ENCODE results near the gene ADGRB2.
A peak's percentile ranks its signal among the peaks of the same experiment; 100 is the strongest.

Gene ADGRB2

DNA sequence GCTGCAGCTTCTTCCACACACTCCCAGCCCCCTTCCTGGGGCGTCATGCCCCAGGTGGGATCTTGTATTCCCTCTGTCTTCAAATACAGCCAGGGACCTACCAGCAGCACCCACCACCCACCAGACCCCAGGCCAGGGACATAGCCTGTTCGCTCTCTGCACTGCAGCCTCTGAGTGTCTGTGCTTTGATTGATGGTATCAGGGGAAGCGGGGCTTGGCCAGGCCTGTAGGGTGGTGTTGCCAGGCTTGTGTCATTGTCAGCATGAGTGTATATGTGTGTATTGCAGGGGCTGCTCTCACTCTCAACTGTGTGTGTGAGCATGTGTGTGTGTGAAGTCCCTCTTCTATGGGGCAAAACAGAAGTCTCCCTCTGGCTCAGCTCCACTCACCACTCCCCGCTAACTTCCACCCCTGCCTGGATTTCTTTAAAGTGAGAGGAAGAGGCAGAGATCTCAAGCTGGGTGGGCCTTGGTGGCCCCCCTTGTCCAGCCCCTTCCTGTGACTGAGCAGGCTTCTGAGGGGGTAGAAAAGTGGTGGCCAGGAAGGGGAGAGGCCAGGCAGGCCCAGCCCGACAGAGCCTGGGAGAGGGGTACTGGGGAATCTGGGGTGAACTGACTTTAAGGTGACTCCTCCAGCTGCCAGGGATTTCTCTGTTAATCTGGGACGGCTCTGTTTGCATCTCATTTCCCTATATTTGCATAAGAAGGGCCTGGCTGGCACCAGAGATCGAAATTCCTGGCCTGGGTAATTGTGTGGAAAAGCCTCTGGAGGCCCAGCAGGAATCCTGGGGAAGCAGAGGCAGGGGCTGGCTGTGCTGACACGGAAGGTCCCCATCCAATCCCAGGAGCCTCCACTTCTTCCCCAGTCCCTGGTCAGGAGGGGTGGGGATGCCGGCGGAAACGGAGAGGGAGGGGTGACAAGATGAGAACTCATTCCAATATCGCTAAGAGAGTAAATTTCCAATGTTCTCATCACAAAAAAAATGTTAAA is 18.6 kb upstream of the ADGRB2 start:
- DNase-seq, result no peak

DNA sequence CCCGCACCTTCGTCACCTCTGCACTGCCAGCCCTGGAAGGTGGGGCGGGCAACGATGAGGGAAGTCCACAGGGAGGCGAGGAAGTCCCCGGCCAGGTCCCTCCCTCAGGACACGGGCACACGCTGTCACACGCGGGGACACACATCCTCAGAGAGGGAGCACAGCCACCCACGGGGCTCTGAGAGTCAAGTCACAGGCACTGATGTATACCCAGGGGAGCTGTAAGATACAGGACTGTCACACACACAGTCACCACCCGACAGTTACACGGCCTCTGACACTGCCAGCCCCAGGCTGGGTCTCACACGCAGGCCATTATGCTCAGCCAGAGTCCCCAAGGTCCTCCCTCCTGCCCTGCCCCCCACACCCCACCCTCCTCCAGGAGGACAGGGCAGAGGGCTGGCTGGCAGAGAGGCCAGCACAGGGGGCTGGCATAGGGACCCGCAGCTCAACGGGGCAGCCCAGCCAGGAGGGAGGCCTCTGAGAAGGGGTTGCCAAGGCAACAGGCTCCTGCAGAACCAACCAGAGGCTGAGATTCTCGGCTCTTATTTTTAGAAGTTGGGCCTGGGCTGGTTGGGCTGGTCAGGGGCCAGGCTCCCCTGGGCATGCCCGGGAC is 17.7 kb upstream of the ADGRB2 start:
- no peak for DNase-seq

DNA sequence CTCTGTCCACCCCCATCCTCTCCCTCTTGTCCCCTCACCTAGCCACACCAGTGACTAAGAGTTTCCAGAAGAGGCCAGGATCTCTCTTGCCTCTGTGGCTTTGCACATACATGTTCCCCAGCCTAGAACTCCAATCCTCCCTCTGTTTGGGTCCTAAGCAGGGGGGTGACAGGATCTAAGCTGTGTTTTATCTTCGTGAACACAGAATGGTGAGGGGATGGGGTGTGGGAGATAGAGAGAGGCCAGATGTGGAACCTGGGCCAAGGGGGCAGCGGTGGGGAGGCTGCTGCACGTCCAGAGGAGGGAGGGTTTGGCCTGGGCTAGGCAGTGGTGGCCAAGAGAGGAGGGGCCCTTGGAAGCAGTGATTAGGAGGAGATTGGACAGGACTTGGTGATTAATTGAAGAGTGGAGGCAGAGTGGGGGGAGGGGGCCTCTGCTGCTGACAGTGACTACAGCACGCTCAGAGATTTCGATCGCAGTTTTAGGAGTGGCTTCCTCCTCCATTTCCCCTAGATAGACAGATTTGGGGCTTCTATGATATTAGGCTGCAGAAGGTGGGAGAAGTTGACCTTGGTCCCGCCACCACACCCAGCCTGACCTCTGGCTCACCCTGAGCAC is 17.1 kb upstream of the ADGRB2 start:
- DNase-seq, result no peak

DNA sequence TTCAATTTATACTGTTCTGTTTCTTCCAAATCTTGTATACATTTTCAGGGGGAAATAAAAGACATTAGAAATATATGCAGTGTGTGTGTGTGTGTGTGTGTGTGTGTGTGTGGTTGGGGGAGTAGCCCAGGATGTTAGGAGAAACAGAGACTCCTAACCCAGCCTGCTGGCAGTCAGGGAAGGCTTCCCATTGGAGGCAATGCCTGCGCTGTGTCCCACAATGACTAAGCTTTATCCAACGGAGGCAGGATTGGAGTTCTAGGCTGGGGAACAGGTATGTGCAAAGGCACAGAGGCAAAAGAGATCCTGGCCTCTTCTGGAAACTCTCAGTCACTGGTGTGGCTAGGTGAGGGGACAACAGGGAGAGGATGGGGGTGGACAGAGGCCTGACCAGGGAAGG is 16.5 kb upstream of the ADGRB2 start:
- DNase-seq, result no peak

DNA sequence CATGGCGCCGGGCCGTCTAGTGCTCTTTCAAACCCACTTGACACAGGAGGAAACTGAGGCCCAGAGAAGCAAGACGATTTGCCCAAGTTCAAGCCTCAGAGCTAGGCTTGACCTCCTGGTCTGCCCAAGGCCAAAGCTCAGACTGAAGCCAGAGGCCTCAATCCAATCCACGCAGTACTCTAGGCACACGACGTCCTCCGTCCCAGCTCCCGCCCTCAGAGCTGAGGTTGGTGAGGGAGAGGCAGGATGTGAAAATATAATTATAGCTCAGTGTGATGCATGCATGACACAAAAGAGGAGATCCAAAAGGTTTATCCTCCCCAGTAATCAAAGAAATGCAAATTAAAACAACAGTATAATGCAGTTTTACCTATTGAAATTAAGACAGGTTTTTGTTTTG is 15.5 kb upstream of the ADGRB2 start:
- DNase-seq, result no peak

DNA sequence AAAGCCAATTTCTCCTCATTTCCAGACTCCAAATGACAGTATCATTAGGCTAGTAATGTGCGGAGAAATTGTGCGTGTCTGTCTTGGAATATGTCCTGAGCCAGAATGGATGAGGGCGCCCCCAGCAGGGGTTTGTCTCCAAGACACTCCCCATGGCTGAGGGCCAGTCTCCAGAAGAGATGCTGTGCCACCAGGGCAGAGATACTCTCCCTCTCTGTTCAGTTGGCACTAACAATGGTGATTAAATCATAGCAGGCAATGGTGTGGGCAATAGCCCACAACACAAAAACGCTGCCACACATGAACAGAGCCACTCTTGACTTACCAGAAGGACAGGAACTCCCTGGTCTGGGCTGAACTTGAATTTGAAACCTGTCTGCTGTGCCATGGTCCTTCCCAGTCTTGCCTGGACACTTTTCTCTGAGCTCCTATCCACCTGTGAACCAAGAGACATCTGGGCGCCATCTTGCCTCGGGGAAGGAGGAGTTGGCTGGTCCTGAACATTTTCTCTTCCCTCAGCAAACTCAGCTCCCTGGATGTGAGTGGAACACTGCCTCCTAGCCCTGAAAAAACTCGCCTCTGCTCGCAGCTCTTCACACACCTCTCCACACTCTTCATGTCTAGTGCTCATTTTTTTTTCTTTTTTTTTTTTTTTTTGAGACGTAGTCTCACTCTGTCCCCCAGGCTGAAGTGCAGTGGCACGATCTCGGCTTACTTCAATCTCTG is 14.8 kb upstream of the ADGRB2 start:
- DNase-seq, result no peak

DNA sequence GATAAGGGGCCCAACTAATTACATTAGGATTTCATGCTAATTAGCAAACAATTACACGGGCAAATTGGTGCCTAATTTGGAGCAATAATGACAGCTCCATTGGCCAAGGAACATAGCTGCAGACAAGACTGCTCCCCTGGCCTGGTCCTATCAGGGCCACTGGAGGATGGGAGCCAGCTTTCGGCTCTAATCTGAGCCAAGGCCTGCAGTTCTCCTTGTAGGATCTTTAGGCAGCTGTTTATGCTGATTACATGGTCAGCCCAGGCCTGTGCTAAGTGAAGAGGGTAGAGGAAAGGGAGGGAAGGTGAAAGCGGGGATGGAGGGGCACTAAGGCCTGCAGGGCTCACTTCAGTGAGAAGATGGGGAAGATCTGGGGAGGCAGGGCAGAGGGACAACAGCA is 12.4 kb upstream of the ADGRB2 start:
- no peak for DNase-seq

DNA sequence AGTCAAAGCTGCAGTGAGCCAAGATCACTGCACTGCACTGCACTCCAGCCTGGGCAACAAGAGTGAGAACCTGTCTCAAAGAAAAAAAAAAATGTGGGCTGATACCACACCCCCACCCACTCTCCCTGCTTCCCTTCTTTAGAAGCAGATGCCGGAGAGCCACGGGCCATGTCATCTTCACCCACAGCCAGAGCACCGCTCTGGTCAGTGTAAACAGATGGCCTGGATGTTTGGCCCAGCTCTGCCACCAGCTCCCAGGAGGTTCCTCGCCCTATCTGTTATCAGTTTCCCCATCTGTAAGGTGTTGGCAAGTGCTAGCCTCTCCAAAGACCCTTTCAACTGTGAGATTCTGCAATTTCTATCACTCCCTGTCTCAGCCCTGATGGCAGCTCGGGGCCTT is 11.9 kb upstream of the ADGRB2 start:
- no peak for DNase-seq

DNA sequence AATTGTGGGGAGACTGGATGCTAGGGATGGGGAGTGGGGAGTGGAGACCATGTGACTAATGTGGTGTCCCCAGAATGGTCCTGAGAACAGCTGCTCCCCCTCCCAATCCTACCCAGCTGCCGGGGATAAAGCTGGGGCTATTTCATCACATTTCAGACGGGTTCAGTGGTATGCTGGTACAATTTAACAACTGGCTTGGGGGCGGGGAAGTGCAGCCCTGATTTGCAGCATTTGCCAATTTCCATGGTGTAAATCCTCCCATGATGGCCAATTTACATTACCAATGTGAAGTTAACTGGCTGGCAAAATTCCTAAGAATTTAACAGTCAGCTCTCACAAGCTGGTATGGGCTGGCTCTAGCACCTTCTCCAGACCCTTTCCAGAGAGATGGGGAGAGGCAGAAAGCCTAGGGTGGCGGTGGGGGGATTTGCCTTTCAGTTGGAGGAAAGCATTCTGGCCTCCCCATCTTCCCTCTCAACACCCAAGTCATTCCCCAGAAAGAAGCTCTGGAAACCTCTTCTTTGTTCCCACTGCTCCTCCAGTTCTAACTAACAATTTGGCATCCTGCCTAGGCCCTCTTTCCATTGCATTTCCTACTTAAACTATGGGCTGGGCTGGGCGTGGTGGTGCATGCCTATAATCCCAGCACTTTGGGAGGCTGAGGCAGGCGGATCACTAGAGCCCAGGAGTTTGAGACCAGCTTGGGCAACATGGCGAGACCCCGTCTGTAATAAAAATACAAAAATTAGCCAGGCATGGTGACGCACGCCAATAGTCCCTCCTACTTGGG is 11.3 kb upstream of the ADGRB2 start:
- no peak for DNase-seq

DNA sequence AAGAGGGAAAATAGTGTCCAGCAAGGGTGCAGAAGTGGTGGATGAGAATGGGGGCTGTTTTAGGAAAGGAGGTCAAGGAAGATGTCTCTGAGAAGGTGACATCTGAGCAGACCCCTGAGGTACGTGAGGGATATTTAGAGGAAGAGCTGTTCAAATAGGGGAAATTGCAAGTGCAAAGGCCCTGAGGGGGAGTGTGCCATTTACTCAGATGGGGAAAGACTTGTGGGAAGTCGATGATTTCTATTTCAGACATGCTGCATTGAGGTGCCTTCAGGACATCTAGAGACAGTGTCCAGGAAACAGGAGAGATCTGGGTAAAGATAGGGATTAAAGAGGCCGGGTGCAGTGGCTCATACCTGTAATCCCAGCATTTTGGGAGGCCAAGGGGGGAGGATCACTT is 10.4 kb upstream of the ADGRB2 start:
- DNase-seq, result no peak

DNA sequence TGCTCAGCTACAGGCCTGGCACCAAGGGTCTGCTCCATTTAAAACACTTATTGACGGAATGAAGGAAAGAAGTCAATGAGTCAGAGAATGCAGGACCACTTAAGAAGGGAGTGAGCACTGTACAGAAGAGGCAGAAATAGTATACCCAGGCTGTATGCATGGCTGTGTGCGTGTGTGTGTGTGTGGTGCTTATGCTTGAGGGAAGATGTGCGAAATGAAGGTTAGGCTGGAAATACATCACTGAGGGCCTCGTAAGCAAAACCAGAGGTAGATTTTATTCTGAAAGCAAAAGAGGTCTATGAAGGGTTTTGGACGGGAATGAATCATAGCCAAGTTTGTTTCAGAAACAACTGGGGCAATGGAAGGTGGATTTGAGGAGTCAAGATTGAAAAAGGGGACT is 9.7 kb upstream of the ADGRB2 start:
- no peak for DNase-seq

DNA sequence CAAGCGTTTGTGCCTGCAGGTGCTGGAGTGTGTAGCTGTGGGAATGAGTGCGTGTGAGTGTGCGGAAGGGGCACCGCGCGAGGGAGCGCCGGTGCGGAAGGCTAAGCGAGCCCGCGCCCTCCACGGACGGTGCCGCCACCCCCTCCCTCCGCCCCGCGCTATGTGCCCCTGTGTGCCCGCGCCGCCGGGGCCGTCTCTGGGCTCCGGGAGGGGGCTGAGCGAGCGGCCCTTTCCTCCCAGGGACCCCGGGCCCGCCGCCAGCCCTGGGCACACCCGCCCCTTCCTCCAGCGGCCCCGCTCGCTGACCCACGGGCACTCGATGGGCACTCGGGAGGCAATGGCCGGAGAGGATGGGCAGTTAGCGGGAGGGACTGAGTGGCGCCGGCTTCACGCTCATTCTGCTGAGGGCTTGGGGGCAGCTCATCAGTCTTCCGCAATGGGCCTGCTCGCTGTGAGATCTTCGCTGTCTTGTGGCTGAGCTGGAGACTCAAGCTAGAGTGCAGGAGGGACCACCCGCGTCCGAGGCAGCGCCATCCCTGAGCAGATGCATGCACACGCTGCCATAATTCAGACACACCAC is 8.6 kb upstream of the ADGRB2 start:
- no peak for DNase-seq

DNA sequence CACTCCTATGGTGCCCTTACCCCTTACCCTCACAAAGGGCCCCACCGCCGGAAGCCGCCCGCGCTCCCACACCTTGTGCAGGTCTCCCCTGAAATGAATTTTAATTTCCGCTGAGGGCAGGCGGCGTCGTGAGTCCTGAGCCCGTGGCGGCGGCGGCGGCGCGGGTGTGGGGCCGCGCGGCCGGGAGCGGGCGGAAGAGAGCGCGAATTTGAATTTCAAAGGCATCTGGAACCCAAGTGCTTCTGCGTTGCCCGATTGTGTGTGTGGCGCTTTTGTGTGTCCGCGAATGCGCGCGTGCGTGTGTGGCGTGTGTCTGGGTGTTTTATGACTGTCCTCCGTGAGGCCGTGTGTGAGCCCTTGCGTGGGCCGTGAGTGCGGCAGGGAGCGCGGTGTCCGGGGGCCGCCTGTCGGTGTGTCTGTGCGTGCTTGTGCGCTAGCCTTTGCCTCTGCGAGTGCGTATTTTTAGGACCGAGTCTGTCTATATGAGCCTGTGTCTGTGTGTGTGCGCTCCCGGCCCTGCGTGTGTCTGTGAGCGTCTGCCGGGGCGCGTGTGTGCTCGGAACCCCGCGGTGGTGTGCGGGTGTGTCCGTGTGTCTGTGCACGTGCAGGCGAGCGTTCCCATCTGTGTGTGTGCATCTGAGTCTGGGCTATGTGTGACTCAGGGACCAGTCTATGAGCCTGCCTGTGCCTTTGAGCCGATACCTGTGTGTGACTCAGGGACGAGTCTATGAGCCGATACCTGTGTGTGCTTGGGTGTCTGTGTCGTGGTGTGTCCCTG is 7.9 kb upstream of the ADGRB2 start:
- peak; percentile 58 for DNase-seq

DNA sequence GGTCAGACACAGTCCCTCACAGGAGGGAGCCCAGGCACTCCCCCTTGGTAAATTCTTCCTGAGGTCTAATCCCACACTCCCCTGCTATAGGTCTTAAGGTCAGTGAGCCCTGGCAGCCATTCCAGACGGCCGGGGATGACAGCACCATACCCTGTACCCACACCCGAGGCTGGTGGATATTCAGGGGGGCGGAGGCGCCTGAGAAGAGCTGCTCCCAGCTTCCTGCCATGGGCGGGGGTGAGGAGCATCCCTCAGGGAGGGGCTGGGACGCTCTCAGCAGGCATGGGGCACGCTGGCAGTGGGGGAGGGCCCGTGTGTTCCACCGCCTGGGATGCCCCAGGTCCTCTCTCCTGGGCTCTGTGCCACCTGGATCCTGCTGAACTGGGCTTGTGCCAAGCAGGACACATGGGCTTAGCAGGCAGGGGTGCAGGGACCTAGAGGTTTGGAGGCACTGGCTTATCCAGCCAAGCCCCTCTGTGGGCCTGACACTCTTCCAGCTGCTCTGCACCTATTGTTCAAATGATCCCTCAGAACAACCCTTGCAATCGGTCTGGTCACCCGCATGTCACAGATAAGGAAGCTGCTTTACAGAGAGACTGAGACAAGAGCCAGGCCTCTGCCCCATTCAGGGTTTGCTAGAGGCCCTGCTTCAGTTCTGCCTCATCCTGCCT is 5.7 kb upstream of the ADGRB2 start:
- no peak for DNase-seq

DNA sequence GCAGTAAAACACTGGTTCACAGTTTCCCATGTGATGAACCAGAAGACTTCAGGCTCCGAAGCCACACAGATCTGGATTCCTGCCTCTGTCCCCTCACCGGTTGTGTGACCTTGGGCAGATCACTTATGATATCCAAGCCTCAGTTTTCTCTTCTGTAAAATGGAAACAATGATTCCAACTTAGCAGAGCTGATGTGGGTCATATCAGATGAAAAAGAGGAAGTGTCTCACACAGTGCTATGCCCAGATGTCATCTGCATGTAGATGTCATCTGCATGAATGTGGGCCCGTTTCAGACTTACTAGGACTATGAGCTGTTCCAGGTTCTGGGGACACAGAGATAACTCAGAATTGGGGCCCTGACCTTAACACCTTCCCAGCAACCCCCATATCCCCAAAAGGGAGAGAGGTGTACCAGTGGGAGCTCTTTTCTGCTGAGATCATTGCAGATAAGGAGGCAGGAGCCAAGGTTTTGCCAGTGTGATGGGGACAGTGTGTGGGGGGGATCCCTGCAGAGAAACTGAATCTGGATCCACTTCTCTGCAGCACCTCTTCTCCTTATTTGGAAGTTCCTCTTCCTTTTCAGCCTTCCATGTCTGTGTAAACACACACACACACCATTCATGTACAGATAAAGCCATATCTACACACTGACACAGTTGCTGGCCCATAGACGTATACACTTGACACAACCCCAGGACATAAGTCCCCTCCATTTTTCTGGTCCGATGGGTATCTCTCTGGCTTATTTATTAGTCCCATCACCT is 5.0 kb upstream of the ADGRB2 start:
- no peak for DNase-seq

DNA sequence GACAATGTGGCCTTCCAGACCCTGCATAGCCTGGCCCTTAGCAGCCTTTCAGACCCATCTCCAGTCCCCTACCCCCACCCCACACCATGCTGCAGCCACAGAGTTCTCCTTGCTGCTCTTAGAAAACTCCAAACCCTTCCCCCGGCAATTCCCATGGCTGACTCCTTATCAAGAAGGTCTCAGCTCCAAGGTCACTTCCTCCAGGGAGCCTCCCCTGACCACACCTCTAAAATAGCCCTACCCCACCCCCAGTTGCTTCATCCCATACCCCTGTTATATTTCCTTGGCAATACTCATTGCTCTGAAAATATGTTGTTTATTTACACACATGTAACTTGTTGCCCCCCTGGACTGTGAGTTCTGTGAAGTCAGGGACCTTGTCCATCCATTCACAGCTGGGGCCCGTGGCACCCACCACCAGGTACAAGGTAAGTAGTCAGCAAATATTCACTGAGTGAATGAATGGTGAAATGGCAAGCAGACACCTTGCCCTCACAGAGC is 4.3 kb upstream of the ADGRB2 start:
- no peak for DNase-seq

DNA sequence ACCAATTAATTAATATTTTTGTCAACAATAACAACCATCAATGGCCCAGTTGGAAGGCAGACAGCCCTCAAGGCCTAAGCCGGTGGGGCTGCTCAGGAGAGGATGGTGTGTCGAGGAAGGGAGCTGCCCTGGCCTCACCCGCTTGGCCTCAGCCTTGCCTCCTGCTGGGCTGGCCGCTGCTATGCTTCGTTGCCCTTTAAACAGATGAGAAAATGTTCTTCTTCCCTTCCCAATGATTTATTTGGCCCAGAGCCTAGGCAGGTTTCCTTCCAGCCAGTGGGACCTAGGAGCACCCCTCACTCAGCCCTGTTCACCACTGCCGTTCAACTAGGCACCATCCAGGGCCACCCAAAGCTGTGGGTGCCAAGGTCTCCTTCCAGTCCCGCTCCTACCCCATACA is 3.1 kb upstream of the ADGRB2 start:
- no peak for DNase-seq

DNA sequence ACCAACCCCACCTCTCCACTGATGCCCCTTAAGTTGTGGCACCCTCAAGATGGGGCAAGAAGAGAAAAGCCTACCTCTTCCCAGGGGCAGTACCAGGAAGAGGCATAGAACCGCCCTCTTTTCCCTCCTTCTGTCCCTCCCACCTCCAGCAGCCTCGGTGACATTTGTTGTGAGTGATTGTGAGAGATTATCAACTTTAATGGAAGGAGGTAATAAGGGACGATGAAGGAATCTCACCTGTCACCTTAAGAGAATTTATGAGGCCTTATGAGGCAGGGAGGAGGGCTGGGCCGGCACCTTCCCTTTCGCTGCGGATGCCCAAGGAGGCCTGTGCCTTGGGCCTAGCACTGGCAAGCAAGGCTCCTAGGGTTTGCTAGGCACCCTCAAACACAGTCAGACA is 1.4 kb upstream of the ADGRB2 start:
- DNase-seq, result no peak

DNA sequence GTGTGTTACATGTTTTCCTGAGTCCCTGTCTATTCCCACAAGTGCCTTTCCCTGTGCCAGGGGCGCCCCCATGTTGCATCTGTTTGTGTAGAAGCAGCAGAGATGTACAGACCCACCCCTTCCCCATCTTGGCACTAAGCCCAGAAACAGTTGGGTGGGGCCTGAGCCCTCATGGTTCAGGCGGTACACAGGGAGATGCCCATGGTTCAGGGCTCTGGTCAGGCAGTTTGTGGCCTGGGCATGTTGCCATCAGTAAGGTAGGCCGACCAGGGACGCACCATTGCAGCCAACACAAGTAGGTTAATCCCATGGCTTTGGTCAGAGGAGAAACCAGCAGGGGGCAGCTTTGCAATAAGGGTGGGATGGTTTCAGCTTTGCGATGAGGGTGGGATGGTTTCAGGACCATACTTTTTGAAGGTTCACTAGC is 914 bp upstream of the ADGRB2 start:
- no peak for DNase-seq

Measured in activated naive CD4-positive, alpha-beta T cell treated with Interleukin-2 at 50 U/mL for 16 hours (primary cell).